PC-3 (cell line): ENCODE results near the gene FAM151B. TPM values are rescaled to one million over a fixed set of nuclear protein-coding genes. Genes with fewer than 3 reads are reported as not detected.

Source experiments
- ATAC-seq: fragments of 200-7000 bp; cut with Tn5 transposase; 2 replicates; pipeline ENCODE4 v1.9.1; 2020; ENCODE audit warnings: mild to moderate bottlenecking, moderate library complexity
- BruUV-seq: library from RNA; stranded (reverse); fragments of 400-500 nt; replicated peaks from 2 replicates; lab custom pipeline; 2021; lab: Mats Ljungman, UMichigan
- CTCF ChIA-PET: fragments of 300-600 bp; sonication (Branson Sonifier 250); formaldehyde crosslinking; loops from one replicate; lab custom pipeline; 2022; ENCODE audit warnings: antibody characterized with exemption; lab: Charles Lee
- POLR2A ChIA-PET: fragments of 300-600 bp; sonication (Branson Sonifier 250); formaldehyde crosslinking; loops from one replicate; lab custom pipeline; 2022; ENCODE audit warnings: antibody characterized with exemption; ENCODE audit not compliant: unreplicated experiment; lab: Charles Lee
- DNase-seq: peaks from one replicate; pipeline ENCODE4 v3.0.0-alpha.2; 2015
- H2AFZ ChIP-seq: fragments of 300-600 bp; sonication (generic); 2 replicates; pipeline ENCODE4 v1.6.0; 2016; ENCODE audit warnings: antibody characterized with exemption, low read length
- H3F3A ChIP-seq: fragments of 300-600 bp; sonication (generic); one replicate; pipeline ENCODE4 v1.6.0; 2017; ENCODE audit warnings: antibody characterized with exemption, low read length, control low read depth, mild to moderate bottlenecking; ENCODE audit not compliant: unreplicated experiment
- H3K27ac ChIP-seq: fragments of 300-600 bp; sonication (generic); 2 replicates; pipeline ENCODE4 v1.5.1; 2016; ENCODE audit warnings: mild to moderate bottlenecking, low read length
- H3K27me3 ChIP-seq: fragments of 300-600 bp; sonication (generic); 2 replicates; pipeline ENCODE4 v1.6.1; 2016; ENCODE audit warnings: low read length, mixed read lengths
- H3K36me3 ChIP-seq: fragments of 300-600 bp; sonication (generic); 2 replicates; pipeline ENCODE4 v1.6.1; 2016; ENCODE audit warnings: low read depth, mixed run types, low read length, mixed read lengths
- H3K4me1 ChIP-seq: fragments of 300-600 bp; sonication (generic); 2 replicates; pipeline ENCODE4 v1.5.1; 2016; ENCODE audit warnings: low read length; ENCODE audit not compliant: insufficient read depth
- H3K4me2 ChIP-seq: fragments of 300-600 bp; sonication (generic); 2 replicates; pipeline ENCODE4 v1.6.0; 2016; ENCODE audit warnings: low read length
- H3K4me3 ChIP-seq: fragments of 300-600 bp; sonication (generic); 2 replicates; pipeline ENCODE4 v1.5.1; 2016; ENCODE audit warnings: mild to moderate bottlenecking, low read length, mixed read lengths
- H3K79me2 ChIP-seq: fragments of 300-600 bp; sonication (generic); 2 replicates; pipeline ENCODE4 v1.6.1; 2017; ENCODE audit warnings: low read length, mixed read lengths
- H3K9ac ChIP-seq: fragments of 300-600 bp; sonication (generic); 2 replicates; pipeline ENCODE4 v1.6.0; 2016; ENCODE audit warnings: mild to moderate bottlenecking, low read length
- H3K9me2 ChIP-seq: fragments of 300-600 bp; sonication (generic); replicated peaks from 2 replicates; pipeline ENCODE4 v1.6.1; 2016; ENCODE audit warnings: mixed run types, low read length, mixed read lengths
- H3K9me3 ChIP-seq: fragments of 300-600 bp; sonication (generic); 2 replicates; pipeline ENCODE4 v1.6.1; 2016; ENCODE audit warnings: low read length, mixed read lengths
- H4K20me1 ChIP-seq: fragments of 300-600 bp; sonication (generic); 2 replicates; pipeline ENCODE4 v1.6.1; 2016; ENCODE audit warnings: low read length, mixed read lengths
- EZH2 ChIP-seq: fragments of 300-600 bp; sonication (generic); IDR thresholded peaks from one replicate; pipeline ENCODE4 v1.6.1; 2017; ENCODE audit warnings: antibody characterized with exemption, mild to moderate bottlenecking, low read length; ENCODE audit not compliant: unreplicated experiment
- EZH2phosphoT487 ChIP-seq: fragments of 300-600 bp; sonication (generic); IDR thresholded peaks from 2 replicates; pipeline ENCODE4 v1.6.1; 2018; ENCODE audit warnings: mild to moderate bottlenecking, antibody characterized with exemption, low read length, borderline replicate concordance
- intact Hi-C: fragments of 100-400 bp; cut with micrococcal nuclease; formaldehyde crosslinking; loops from 2 replicates; pipeline ENCODE4 v1.9.0; 2023
- total RNA-seq: library from RNA; depleted of rRNA; stranded (reverse); fragments of >200 nt; gene quantifications from 2 replicates; pipeline ENCODE4 v1.2.3, GENCODE V29; 2014
- TF ChIP-seq, protein P1 (sequence below): fragments of 300-600 bp; sonication (generic); conservative IDR thresholded peaks from 2 replicates; pipeline ENCODE4 v1.5.1; 2017; ENCODE audit warnings: antibody characterized with exemption, low read depth, mild to moderate bottlenecking, low read length

Gene FAM151B
- total RNA-seq, 1 experiment from 2014 or later = 1.7 TPM

GRCh38 chr5:80507663-80508062 is 19.8 kb downstream of the FAM151B start:
- no peaks in the 10 kb centered on the region for H3F3A ChIP-seq
- ChIA-PET POLR2A (no interaction called here), CTCF (no interaction called here)
- no peaks in the 10 kb centered on the region for H4K20me1 ChIP-seq
- H3K9me2 ChIP-seq = no peaks in the 10 kb centered on the region
- H3K27ac ChIP-seq = no peak overlapping the region
- no peaks in the 10 kb centered on the region for H3K27me3 ChIP-seq
- intact Hi-C loops = no loop called here
- H3K9me3 ChIP-seq = no peaks in the 10 kb centered on the region
- ATAC-seq (no peak), DNase-seq (no peak)
- H3K4me1 ChIP-seq = no peaks in the 10 kb centered on the region
- BruUV-seq = no TSS peak
- H3K4me3 ChIP-seq = no peak overlapping the region
- H2AFZ ChIP-seq = no peak overlapping the region
- no peaks in the 10 kb centered on the region for H3K36me3 ChIP-seq
- H3K79me2 ChIP-seq = no peaks in the 10 kb centered on the region
- no peak overlapping the region for H3K9ac ChIP-seq
- H3K4me2 ChIP-seq = no peak overlapping the region
- TF ChIP-seq EZH2 = no peak
- TF ChIP-seq EZH2phosphoT487 = no peak

- H3K36me3 ChIP-seq = no peaks in the 10 kb centered on the region
- no peaks in the 10 kb centered on the region for H3K4me1 ChIP-seq
- no peak overlapping the region for H3K4me2 ChIP-seq
- no peak overlapping the region for H3K9ac ChIP-seq
- ATAC-seq (no peak), DNase-seq (no peak)
- H3F3A ChIP-seq = no peaks in the 10 kb centered on the region
- H4K20me1 ChIP-seq = no peaks in the 10 kb centered on the region
- no peak overlapping the region for H3K27ac ChIP-seq
- intact Hi-C loops = no loop called here
- ChIA-PET CTCF (no interaction called here), POLR2A (no interaction called here)
- H3K9me2 ChIP-seq = no peaks in the 10 kb centered on the region
- no peak for TF ChIP-seq EZH2phosphoT487
- TF ChIP-seq, protein P1, sequence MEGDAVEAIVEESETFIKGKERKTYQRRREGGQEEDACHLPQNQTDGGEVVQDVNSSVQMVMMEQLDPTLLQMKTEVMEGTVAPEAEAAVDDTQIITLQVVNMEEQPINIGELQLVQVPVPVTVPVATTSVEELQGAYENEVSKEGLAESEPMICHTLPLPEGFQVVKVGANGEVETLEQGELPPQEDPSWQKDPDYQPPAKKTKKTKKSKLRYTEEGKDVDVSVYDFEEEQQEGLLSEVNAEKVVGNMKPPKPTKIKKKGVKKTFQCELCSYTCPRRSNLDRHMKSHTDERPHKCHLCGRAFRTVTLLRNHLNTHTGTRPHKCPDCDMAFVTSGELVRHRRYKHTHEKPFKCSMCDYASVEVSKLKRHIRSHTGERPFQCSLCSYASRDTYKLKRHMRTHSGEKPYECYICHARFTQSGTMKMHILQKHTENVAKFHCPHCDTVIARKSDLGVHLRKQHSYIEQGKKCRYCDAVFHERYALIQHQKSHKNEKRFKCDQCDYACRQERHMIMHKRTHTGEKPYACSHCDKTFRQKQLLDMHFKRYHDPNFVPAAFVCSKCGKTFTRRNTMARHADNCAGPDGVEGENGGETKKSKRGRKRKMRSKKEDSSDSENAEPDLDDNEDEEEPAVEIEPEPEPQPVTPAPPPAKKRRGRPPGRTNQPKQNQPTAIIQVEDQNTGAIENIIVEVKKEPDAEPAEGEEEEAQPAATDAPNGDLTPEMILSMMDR = no peak
- no peak for TF ChIP-seq EZH2
- no peak overlapping the region for H2AFZ ChIP-seq
- no peaks in the 10 kb centered on the region for H3K79me2 ChIP-seq
- BruUV-seq = no TSS peak
- H3K4me3 ChIP-seq = no peak overlapping the region
- no peaks in the 10 kb centered on the region for H3K9me3 ChIP-seq
- no peaks in the 10 kb centered on the region for H3K27me3 ChIP-seq
Measured at GRCh38 chr5:80508844-80509243, 20.9 kb downstream of the FAM151B start.

- Histone ChIP-seq H3K27ac (no peak overlapping the region), H3K9me2 (no peaks in the 10 kb centered on the region), H3K9me3 (no peaks in the 10 kb centered on the region), H3K4me1 (no peaks in the 10 kb centered on the region), H3K79me2 (no peaks in the 10 kb centered on the region), H4K20me1 (no peaks in the 10 kb centered on the region), H2AFZ (no peak overlapping the region), H3F3A (no peaks in the 10 kb centered on the region), H3K36me3 (no peaks in the 10 kb centered on the region), H3K27me3 (no peaks in the 10 kb centered on the region), H3K4me2 (no peak overlapping the region), H3K4me3 (no peak overlapping the region), H3K9ac (no peak overlapping the region)
- no peak for DNase-seq
- intact Hi-C loops = no loop called here
- no peak for ATAC-seq
- POLR2A ChIA-PET = no interaction called here
- BruUV-seq = no TSS peak
- CTCF ChIA-PET = no interaction called here
- TF ChIP-seq EZH2phosphoT487 = no peak
- TF ChIP-seq, protein P1 = no peak
Measured at GRCh38 chr5:80509362-80509761, 21.5 kb downstream of the FAM151B start.
